ENCODE measurements around the gene HTT-AS.

Gene HTT-AS

DNA sequence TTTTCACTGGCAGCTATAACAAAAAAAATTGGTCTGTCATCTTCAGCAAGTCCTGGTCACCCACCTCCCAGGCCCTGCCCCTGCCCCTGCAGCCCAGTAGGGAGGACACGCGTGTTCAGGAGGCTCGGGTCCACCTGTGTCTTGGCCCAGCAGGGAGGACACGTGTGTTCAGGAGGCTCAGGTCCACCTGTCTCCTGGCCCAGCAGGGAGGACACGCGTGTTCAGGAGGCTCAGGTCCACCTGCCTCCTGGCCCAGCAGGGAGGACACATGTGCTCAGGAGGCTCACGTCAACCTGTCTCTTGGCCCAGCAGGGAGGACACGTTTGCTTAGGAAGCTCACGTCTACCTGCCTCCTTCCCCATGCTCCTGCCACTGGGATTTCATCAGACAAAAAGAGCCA is 44.9 kb downstream of the HTT-AS start:
- no peak for DNase-seq

DNA sequence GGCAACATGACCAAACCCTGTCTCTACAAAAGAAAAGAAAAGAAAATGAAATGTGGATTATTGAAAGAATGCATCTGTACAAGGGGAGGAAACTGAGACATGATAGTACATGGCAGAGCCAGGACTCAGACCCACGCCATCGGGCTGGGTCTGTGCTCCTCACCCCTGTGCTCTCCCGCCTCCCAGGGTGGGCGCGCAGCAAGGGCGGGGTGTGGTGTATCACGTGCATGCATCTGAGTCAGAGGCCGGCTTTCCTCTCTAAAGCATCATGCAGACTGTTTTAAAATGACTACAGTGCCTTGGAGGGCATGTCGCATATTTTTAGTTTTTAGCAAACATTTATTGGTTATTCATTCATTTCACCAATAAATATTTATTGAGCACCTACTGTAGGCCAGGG is 47.8 kb downstream of the HTT-AS start:
- no peak for DNase-seq

DNA sequence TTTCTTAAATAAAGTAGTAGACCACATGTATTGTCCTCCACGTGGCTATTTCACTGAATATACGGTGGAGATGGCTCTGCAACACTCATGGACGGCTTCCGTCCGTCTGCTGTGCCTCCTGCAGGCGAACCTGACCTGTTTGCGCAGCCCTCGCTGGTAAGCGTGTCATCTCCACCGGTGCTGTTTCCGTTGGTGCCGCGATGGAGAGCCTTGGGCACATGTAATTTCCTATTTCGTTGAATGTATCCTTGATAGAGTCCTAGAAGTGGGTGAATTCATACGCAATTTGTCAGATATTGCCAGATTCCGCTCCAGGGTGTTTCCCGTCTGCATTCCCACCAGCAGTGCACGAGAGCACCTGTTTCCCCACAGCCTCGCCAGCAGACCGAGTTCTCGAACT is 48.5 kb downstream of the HTT-AS start:
- DNase-seq: no peak

DNA sequence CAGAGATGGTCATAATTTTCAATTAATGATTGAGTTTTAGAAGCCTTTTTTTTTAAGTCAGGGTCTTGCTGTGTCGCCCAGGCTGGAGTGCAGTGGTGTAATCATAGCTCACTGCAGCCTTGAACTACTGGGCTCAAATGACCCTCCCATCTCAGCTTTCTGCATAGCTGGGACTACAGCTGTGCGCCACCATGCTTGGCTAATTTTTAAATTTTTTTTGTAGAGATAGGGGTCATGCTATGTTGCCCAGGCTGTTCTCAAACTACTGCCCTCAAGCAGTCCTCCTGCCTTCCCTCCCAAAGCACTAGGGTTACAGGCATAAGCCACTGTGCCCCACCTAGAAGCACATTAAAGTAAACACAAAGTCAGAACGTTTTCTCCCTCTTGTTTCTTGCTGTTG is 51.7 kb downstream of the HTT-AS start:
- no peak for DNase-seq

DNA sequence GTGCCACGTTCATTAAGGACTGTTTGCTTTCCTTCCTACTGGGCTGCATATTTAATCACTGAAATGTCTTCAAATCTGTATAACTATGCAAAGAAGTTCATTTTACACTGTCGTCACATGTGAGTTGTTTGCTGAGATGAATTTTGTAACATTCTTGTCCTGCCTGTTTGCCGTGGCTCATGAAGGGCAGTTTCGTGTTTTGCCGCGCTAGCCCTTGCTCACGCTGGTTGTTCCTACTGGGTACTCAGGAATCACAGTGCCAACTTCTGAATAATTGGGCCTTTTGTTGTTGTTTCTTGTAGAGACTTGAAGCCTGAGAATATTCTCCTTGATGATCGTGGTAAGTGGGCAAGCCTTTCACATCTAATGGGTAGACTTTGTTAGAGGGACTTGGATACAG is 52.2 kb downstream of the HTT-AS start:
- no peak for DNase-seq

DNA sequence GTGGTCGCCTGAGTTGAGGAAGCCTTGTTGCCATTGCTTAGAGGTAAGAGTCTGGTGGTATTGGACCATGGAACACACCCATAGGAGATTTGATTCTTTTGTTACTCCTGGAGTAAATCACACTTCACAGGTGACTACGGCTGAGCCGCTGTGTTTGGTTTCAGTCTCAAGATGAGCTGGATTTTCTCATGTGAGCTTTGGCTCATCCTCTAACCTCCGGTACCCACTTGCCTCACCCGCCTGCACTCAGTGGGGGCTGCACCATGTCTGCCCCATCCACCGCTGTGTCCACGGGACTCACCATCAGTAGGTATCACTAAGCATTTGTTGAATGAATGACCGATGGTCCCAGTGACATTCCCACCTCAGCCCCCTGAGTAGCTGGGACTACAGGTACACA is 52.7 kb downstream of the HTT-AS start:
- no peak for DNase-seq

DNA sequence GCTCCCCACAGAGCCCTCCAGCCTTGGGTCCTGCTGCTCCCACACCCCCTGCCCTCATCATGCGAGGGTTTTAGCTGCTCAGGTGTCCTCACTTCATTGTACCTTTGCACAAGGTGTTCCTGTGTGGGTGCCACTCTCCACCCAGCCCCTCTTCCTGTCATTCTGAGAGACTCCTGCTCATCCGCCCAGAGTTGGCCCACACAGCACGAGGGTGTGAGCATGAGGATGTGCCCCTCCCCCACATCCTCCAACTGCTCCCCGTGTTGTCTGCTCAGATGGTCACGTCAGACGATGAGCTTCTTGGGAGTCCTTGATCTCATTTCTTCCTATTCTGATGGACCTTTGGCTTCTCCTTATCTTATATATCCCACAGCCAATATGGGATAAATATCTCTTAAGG is 53.2 kb downstream of the HTT-AS start:
- DNase-seq: no peak

DNA sequence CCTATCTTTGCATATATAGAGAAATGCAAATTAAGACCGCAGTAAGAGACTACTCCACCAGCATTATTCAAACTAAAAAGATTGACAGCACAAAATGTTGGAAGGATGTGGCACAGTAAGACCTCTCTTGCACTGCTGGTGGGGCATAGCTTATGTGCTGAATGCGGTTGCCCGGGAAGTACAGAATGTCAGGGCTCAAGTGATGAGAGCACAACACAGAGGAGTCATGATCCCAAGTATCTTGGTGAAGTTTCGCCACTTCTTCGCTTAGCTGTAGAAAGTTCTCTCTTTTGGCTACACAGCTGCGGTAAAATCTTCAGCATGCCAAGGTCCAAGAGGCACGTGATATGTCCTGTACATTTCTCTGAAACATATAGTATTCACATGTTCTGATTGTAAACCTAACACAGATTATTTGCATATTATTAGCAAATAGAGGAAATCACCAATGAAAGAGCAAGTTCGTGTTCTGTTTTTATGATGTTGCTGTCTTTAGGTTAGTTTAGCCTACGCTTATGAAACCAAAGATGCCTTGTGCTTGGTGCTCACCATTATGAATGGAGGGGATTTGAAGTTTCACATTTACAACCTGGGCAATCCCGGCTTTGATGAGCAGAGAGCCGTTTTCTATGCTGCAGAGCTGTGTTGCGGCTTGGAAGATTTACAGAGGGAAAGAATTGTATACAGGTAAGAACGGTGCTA is 55.0 kb downstream of the HTT-AS start:
- no peak for DNase-seq

DNA sequence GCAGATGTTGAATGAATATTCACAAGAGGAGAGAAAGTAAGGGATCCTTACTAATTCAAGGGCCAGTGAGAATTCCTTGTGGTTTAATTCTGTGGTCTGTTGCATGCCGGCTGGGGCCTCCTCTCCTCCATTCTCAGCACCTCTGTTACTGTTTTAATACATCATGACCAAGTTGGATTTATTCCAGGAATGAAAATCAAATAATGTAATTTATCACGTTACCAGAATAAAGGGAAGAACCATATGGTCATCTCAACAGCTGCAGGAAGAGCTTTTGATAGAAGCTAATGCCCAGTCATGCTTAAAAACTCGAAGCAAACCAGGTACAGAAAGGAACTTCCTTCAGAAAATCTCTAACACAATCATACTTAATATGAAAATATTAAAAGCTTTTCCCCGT is 56.8 kb downstream of the HTT-AS start:
- no peak for DNase-seq

DNA sequence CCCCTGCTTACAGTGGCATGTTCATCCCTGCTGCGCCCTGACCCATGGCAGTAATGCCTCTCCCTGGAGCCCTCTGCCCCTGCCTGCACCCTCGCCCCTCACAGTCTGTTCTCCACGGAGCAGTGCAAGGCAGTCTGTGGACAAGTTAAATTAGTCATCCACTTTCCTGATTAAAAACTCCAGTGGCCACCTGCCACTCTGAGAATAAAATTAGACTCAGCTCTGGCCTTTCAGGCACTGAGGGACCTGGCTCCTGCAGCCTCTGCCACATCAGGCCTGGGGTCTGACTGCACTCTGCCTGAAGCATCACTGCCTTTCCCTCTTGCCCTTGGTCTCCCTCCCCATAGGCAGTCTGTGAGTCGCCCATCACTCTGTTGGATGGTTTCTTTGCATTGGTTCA is 57.4 kb downstream of the HTT-AS start:
- DNase-seq: no peak

DNA sequence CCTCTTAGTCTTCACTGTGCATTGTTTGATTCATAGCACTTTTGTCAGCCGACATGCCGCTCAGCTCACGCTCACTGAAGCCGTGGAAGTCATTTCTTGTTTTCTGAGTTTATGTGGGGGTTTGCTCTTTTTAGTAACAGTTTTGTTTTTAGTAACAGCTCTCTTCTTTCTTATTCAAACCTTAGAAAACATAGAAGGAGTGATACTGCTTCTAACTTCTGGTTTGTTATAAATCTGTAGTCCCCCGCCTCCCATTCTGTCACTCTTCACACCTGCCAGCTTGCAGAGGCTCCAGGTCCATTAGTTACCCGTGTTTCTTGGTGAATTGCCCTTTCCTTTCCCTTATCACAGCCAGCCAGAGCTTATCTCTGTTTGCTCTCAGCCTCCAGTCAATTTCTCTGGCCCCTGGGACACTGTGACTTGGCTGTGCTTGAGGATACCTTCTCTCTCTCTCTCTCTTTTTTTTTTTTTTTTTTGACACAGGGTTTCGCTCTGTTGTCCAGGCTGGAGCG is 60.4 kb downstream of the HTT-AS start:
- DNase-seq: no peak

Data from T-helper 9 cell (primary cell).